Fibroblast of the aortic adventitia (primary cell): ENCODE measurements around the gene PLSCR5. TPM values are rescaled to one million over a fixed set of nuclear protein-coding genes. Genes with fewer than 3 reads are reported as not detected.

Source experiments
- small RNA-seq: library from RNA; depleted of rRNA; stranded (forward); fragments of <200 nt; gene quantifications from one replicate; pipeline ENCODE3, GENCODE V24; 2012
- total RNA-seq: library from RNA; depleted of rRNA; stranded (reverse); fragments of >200 nt; gene quantifications from 2 replicates; pipeline ENCODE4 v1.2.3, GENCODE V29; 2012; ENCODE audit warnings: low replicate concordance

Gene PLSCR5
- total RNA-seq, 1 donor, result not detected

Small RNAs within 50 kb of the gene (small RNA-seq; reads per million reads assigned to genes)
- gene RNU6-428P, result not detected

Other genes starting within 250 kb of the PLSCR5 start
- not detected in 2 replicates for gene PLSCR2, start 135.8 kb downstream of the PLSCR5 start, total RNA-seq
- gene PLSCR1, start 60.7 kb downstream of the PLSCR5 start, total RNA-seq, result 97.4 and 173 TPM in 2 replicates